GM21360 (cell line): ENCODE measurements around the gene PYGL.
"Not testable (repeated sequence)": the region's sequence is repeated elsewhere in the genome, so short reads cannot be mapped to it uniquely, and the experiment has no call there.

ENCODE experiments used
- ATAC-seq: cut with Tn5 transposase; IDR thresholded peaks from one replicate; pipeline ENCODE4 v1.9.1; 2021; ENCODE audit warnings: mild to moderate bottlenecking, moderate library complexity; ENCODE audit not compliant: unreplicated experiment

The PYGL gene

DNA sequence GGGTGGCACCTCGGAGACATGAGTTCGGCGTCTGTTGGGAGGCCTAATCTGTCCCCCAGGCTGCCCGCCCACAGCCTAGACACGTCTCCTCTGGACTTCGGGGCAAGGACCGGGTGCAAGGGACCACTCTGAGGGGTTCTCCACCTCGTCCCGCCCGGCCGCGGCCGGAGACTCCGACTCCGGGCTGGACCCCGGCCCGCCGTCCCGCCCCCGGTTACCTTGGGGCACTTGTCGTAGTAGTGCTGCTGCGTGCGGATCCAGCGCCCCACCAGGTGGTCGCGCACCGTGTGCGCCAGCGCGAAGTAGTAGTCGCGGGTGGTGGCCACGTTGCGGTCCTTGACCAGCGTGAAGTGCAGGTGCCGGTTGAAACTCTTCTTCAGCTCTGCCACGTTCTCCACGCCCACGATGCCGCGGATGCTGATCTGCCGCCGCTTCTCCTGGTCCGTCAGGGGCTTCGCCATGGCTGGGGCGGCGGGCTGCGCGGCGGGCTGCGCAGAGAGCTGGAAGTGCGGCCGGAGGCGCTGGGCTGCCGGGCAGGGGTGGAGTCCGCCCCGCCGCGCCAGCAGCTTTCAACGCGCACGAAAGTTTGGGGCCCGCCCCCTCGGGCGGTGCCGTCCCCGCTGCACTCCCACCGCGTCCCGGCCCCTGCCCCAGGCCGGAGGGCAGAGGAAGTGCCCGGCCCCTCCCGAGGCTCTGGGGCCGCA, at the start of gene PYGL:
TSS of gene PYGL (minus strand) at position 541 of the 704 bp plus-strand sequence. CDS start at position 461, 80 bp downstream.
- peak; percentile 63 for ATAC-seq

DNA sequence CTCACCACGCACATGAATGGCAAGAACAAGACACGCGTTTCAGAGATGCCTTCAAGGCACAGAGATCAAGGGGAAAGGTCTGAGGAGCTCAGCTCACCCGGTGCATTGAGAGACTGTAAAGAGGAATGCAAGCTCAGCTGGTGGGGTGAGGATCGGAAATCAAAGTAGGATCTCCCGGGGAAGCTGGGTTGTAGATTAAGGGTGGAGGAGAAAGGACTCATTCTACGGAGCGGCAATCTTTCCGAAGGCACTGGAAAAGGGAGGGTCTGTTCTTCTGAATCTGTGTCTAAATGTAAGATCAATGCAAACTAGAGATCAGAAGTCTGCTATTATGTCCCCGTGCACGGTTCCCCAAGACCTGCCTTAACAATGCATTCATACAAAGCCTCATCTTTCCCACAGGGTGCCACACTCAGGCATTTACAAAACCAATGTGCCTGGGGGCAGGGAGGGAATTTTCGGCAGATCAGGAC, 41.6 kb upstream of the PYGL start:
- no peak for ATAC-seq

DNA sequence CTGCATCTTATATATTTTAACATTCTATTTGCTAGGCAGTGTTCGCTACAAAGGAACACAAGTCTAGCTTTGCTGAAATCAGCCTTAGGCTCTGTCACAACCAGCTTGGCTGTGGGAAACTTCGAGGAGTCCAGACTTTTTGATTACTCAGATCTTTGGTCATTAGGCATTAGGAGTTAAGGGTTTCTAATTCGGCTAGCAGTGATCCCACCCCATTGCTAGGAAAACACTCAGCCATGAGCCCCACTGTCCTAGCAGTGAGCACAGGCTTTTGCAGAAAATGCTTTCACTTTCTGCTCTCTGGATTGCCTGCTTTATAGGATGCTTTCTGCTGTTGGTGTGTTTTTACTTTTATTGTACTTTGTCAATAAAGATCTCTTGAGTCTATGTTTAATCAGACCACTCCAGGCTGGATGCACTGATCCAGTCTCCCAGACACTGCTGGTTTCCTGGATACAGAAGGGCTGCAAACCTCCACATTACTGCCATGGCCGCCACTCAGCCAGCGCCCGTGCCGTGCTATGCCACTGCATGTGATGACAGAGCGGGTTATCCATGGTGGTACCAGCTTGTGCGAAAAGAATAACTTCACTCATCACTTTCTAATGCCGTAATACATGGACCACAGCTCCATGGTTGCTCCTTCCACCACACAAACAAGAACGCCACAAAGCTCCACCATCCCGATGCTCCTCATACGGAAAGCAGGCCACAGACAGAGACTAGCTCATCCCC, 41.0 kb upstream of the PYGL start:
- ATAC-seq: no peak

DNA sequence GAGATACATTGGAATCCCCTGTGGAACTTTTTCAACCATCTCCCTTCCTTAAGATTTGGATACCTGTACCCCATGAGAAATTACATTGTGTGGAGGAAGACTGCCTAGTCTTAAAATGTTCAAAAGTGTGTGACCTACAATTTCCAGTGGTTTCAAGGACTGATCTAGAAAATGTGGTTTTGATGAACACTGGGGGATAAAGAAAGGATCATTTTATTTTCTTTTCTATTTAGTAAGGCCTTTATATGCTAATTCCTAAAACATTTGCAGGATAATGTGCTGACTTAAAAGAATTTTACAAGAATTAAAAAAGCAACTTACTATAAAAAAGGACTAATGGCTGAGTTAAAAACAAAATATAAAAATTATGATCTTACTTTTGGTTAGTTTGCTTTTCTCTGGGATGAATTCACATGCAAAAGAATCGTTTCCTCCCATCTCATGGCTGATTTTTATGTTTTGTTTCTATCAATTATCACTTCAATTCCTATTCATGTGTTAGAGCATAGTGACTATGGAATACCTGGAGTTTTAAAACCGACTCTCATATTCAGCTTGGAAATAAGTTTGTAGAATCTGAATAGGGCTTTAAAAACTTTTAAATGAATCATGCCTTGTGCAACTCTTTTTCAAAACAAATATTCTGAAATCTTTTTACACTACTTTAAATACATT, 39.9 kb upstream of the PYGL start:
- ATAC-seq: no peak

DNA sequence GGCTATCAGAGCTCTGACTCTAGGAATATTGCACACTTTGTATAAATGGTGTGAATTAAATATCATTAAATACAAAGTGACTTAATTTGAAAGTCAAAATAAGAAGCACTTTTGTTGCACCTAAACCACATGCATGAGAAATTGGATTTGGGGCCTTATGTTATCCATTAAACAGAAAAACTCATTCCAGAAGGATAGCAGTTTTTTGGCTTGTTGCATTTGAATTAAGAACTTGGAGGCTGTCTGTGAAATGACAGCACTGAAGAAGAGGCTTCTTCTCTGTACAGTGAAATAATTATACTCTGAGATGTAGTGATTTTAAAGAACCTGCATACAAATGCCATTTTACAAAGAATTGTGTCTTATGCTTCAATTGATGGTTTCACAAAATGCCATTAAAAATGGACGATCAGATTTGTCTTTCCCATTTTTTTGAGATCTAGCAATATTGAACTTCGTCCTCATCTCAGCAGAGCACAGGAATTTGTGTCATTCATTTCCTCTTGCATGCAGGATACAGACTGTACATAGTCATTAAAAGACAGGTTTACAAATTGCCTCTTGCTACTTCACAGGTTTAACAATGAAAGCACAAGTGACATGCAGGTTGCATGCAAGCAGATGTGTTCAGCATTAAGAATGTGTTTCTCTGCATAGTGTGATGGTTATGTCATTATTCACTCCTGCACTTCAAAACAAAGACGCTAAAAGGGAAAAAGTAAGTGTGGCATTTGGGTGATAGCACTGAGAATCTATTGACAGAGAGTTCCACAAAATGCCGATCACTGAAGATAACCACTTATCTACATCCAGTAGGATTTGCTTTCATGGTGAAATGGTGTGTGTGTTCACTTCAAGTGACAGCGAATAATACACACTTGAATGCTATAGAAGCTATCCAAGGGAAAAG, 35.9 kb upstream of the PYGL start:
- ATAC-seq: no peak

DNA sequence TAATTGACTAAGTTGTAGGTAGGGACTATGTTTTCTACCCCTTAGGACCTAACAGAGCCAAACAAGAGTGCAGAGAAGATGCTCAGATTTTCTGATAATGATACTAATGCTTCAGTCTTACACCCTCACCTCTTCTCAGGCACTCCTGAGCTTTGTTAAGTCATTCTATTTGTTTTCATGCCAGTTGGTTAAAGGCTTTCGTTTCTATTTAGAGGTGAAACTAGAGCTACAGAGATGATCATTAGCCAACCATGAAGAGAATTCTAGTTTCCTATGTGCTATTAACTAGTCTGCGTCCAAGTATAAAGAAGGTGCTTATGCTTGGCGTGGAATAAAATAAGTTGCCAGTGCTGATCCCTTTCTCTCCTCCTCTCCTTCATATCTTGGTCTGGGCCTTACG, 34.6 kb upstream of the PYGL start:
- ATAC-seq: peak; percentile 89

DNA sequence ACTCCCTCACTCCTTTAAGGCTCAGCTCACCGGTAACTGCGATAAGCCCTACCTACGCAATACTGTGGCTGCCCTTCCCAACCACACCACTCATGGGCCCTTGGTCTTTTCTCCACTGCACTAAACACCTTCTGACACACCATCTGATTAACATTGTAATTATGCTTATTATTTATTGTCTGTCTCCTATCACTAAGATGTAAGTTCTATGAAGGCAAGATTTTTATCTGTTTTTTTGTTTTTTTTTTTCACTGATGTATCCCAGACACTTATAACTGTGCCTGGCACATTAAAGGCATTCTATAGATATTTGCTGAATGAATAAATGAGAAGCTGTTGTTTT, 34.2 kb upstream of the PYGL start:
- no peak for ATAC-seq

DNA sequence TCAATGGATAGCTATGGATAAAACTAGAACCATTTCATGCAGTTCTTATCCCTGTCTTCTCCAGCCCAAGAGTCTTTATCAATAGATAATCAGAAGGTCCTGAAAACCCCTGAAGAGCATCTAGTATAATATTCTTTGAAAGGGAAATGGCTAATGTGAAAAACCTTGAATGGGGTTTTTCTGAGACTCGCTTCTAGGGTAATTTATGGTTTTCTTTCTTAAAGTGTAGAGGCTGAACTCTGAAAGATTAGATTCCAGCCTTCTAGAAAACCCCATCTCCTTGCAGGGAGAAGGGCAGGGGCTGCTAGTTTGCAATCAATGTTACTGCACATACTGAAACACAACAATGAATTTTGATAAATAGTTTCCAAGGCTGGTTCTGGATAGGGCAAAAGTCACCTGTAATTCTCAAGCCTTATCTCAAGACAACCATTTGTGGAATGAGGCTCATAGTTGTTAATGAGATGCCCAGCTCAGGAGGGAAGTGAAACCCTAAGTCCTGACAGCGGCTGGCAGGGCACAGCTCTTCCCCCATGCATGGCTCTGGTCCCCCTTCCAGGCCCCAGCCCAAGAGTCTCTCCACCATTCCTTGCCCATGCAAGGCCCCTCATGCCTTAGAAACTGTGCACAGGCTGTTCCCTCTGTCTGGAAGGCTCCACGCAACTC, 33.7 kb upstream of the PYGL start:
- no peak for ATAC-seq

DNA sequence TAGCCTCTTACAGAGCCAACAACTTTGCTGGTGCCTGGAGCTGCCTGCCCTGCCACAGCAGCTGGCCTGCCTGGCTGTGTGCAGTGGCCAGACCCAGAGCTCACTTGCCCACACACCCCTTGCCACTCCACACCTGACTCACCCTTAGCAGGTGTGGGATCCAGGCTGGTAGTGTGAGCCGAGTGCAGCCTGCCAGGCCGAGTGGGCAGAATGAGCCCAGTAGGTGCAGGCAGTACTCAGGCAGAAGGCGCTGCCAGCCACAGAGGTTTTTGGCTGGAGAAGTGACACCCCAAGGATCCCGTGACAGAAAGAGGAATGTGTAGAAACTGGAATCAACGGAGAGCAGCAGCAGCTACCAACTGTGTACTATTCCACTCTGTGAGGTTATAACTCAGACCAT, 29.8 kb upstream of the PYGL start:
- ATAC-seq: no peak

DNA sequence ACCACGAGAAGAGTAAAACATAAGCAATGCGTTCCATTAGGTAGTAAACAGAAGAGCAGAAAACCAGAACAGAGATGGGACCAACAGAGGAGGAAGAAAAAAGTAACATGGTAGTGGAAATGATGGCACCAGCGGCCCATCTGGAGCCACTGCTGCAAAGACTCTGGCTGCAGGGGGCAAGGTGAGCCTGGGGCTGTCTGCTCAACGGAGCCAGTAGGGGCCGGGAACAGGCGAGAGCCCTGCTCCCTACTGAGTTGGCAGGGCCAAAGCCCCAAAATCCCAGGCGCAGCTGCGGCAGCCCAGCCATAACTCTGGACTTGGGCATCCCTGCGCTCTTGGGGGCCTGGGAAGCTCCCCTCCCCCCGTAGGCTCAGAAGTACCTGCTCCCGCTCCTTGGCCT, 28.5 kb upstream of the PYGL start:
- no peak for ATAC-seq

DNA sequence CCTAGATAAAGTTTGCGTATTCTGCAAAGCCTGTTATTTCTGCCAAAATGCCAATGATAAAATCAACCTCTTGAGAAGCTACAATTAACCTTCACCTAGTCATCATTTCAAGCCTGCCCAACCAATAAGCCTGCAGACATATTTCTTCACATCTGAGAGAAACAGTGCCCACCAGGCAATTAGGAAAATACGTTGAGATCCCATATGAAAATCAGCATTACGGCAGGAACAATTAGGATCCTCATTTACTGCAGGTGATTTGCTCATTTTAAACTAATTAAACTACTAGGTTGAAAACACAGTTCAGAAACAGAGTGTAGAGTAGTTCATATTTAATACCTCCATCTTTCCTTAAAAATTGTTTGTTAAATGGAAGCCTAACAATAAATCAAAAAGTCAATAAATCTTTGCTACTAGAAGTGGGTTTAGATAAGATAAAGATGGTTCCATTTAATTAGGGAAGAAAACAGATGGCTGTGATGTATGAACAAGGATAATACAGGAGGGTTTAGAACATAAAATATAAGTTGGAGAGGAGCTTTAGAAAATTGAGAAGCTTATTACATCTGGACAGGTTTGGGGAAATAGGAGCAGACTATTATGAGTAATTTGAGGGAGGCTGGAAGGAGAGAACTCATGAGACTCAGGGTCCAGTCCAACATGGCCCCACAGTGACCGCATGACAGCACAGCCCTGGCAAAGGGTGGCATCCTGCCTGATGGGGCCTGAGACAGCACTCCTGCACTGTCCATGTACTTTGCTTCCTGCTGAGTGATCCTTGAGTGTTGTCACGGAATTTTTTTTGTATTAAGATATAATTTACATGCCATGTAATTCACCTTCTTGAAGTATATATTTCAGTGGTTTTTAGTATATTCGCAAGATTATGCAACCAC, 26.9 kb upstream of the PYGL start:
- no peak for ATAC-seq

DNA sequence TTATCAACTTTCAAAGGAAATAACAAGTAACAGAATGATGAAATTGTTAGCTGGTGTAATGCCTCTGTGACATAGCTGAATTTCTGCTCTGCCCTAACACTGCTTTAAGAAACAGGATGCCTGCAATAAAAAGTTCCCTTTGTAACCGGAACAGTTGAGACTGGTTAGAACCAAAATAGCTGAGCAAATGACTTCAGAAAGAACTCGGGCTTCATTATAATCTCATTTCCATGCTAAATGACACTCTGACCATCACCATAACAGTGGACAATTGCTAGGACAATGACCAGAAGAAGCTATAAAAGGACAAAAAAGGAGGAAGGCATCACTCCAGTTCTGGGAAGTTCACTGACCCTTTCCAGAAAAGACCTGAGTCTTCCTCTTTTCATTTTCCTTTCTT, 23.5 kb upstream of the PYGL start:
- no peak for ATAC-seq

DNA sequence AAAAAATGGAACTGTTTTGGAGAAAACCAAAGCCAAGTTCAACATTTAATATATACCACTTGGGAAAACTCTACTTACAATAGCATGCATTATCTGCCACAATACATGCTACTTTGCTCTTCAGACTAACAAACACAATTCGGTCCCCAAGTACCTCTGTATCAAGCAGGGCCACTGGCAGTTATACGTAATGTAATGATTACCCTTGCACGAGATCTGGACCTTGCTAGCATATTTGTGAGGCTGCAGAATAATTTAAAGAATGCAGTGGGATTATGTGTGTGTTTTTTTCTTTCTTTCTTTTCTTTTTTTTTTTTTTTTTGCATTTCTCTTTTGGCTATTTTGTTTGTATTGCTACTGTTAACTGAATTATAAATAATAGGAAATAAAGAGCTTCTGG, 22.8 kb upstream of the PYGL start:
- ATAC-seq: no peak

DNA sequence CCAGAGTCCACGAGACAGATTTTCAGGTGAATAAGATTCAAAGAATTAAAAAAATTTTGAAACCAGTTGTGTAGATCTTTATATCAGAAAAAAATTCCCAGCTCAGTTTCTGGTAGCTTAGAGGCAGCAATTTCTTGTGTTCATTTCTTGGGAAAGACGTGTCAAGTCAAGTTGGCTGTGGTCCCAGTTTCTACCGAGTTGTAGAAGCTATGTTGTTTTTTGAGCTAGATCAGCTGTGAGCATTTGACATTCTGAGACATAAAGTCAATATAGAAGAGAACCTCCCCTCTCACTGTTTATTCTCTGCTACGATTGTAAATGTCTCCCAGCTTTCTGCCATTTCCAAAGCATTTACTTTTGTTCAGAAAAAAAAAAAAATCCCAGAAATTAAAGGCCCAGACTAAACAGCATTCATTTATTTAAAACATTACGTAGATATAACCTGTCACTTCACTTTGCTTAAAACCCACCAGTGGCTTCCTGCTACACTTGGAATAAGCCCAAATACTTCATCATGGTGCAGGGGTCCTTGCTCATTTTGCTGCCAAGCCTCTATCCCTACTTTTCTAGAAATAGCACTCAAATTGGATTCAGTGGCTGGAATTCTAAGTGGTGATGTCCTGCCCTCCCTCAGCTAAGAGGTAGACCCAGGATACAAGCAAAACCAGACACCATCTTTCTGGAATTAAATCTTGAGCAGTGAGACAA, 20.6 kb upstream of the PYGL start:
- no peak for ATAC-seq

DNA sequence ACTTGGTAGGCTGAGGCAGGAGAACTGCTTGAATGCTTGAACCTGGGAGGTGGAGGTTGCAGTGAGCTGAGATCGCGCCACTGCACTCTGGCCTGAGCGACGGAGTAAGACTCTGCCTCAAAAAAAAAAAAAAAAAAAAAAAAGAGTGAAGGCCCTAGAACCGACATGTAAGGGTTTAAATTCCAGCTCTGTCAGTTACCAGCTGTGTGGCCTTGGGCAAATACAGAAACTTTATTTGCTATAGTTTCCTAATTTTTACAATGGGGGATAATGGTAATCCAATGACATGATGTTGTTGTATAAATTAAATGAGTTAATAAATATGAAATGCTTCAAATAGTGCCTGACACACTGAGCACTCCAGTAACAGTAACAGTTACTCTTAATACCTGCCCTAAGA, 19.6 kb upstream of the PYGL start:
- no peak for ATAC-seq

DNA sequence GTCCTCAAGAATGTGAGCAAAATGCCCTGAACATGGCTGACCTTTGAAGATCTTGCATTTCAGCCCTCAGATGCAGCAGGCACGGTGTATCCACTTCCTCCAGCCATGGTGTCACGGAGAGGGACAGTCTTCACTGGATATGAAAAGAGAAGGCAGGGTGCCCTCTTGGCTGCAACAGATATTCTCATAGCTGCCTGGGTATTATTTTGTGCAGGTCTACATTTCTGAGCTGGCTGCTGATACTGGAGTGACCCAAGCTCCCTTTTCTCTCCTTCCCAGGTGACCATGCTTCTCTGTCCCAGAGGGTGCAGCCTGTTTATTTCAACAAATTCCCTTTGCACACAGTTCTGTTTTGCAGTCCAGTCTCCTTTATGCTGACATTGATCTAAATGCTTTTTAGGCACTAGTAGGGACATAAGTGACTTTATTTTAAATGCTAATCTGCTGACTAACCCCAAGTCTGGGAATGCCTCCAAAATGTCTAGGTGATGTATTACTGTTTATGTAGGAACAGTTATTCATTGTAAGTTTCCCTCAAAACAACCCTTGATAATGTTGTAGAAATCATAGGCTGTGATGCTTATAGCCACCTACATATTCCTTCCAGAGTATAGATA, 17.4 kb upstream of the PYGL start:
- no peak for ATAC-seq

DNA sequence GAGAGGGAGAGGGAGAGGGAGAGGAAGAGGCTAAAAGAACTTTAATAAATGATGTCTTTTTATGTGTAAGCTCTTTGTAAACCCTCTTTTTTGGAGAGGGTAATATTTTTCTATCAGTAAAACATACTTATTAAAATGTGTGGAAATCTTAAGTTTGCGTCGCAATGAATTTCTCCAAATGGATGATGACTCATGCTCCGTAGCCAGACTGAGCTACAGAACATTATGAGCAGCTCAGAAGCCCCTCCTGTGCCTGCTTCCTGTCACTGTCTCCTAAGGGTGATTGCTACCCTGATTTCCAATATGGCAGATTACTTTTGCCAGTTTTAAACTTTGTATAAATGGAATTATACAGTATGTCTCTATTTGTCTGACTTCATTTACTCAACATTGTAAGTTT, 13.0 kb upstream of the PYGL start:
- ATAC-seq: no peak

DNA sequence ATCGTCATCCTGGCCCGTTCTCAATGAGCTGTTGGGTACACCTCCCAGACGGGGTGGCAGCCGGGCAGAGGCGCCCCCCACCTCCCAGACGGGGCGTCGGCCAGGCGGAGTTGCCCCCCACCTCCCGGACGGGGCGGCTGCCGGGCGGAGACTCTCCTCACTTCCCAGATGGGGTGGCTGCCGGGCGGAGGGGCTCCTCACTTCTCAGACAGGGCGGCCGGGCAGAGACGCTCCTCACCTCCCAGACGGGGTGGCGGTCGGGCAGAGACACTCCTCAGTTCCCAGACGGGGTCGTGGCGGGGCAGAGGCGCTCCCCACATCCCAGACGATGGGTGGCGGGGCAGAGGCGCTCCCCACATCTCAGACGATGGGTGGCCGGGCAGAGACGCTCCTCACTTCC, 12.1 kb upstream of the PYGL start:
- ATAC-seq: not testable (repeated sequence)
